DMS153 treated with DMSO at 0.1 percent for 48 hours (cell line): ENCODE results near the gene PRR29.
A peak's percentile ranks its signal among the peaks of the same experiment; 100 is the strongest.
"Not testable (repeated sequence)": the region's sequence is repeated elsewhere in the genome, so short reads cannot be mapped to it uniquely, and the experiment has no call there.

ENCODE experiments used
- DNase-seq: peaks from one replicate; lab custom pipeline; 2025; ENCODE audit not compliant: unreplicated experiment; lab: John Stamatoyannopoulos, UW

Gene PRR29

GRCh38 chr17:63973930-63974593 lies 24.1 kb upstream of the PRR29 start:
- DNase-seq: peak; percentile 2

- no peak for DNase-seq
Measured at GRCh38 chr17:63974594-63975192, 23.5 kb upstream of the PRR29 start.

- DNase-seq: no peak
Measured at GRCh38 chr17:63975541-63976092, 22.5 kb upstream of the PRR29 start.

GRCh38 chr17:63976702-63977101 lies 21.4 kb upstream of the PRR29 start:
- no peak for DNase-seq

- no peak for DNase-seq
Measured at GRCh38 chr17:63978272-63979200, 19.6 kb upstream of the PRR29 start.

- DNase-seq: not testable (repeated sequence)
Measured at GRCh38 chr17:63982641-63983040, 15.5 kb upstream of the PRR29 start.

- no peak for DNase-seq
Measured at GRCh38 chr17:63983320-63983719, 14.8 kb upstream of the PRR29 start.

- no peak for DNase-seq
Measured at GRCh38 chr17:63984236-63984635, 13.9 kb upstream of the PRR29 start.

- no peak for DNase-seq
Measured at GRCh38 chr17:63984651-63985386, 13.3 kb upstream of the PRR29 start.

GRCh38 chr17:63985387-63986140 lies 12.6 kb upstream of the PRR29 start:
- no peak for DNase-seq

- DNase-seq: no peak
Measured at GRCh38 chr17:63986821-63987220, 11.3 kb upstream of the PRR29 start.

- DNase-seq: no peak
Measured at GRCh38 chr17:63987221-63988126, 10.7 kb upstream of the PRR29 start.

- no peak for DNase-seq
Measured at GRCh38 chr17:63988127-63988478, 10.0 kb upstream of the PRR29 start.

- DNase-seq: no peak
Measured at GRCh38 chr17:63988741-63989621, 9.2 kb upstream of the PRR29 start.

GRCh38 chr17:63989622-63990345 lies 8.4 kb upstream of the PRR29 start:
- no peak for DNase-seq

- DNase-seq: no peak
Measured at GRCh38 chr17:63991611-63992010, 6.5 kb upstream of the PRR29 start.

- no peak for DNase-seq
Measured at GRCh38 chr17:63993368-63993985, 4.7 kb upstream of the PRR29 start.
